Upper lobe of left lung (tissue), 4 donors: ENCODE measurements around the gene RPS6KL1.

Experiments
- EP300 ChIP-seq, 4 donors: sonication (generic); formaldehyde crosslinking; IDR thresholded peaks; one replicate each; pipeline ENCODE4 v1.5.1; 2017; ENCODE audit warnings: antibody characterized with exemption in 4 of 4, control low read depth in 2 of 4
- POLR2A ChIP-seq, 4 donors: fragments of 450-650 bp; IDR thresholded peaks; one replicate each; pipeline ENCODE4 v1.5.1; 2016 to 2017; ENCODE audit warnings: antibody characterized with exemption in 4 of 4, mild to moderate bottlenecking in 2 of 4
- POLR2AphosphoS5 ChIP-seq, 2 donors: sonication (generic); formaldehyde crosslinking; IDR thresholded peaks; one replicate each; pipeline ENCODE4 v1.5.1; 2017; ENCODE audit warnings: antibody characterized with exemption in 2 of 2
- TF ChIP-seq, protein P1 (sequence below), 6 experiments: fragments of 450-650 bp in 4 of 6; fragments of 200-600 bp in 2 of 6; sonication (generic) in 2 of 6; IDR thresholded peaks; one replicate each; pipeline ENCODE4 v1.5.1; 2016 to 2019; ENCODE audit warnings: antibody characterized with exemption in 6 of 6

DNA sequence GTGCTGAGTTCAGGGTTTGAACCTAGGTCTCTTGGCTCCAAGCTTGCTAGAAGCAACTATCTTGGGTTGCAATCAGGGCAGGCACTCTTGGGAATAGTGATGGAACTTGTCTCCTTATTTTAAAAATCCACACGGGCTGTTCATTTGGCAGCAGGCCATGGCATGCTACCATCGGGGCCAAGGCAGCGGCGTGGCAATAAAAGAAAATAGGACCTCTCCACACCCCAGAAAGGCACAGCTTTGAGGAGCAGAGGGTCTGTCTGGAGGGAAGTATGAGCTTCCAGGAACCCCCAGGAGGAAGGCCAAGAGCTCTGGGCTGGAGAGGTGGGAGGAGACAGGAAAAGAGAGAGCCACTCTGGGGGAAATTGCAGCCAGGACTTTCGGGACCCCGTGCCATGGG lies 15.3 kb downstream of the RPS6KL1 start:
- TF ChIP-seq, protein P1, sequence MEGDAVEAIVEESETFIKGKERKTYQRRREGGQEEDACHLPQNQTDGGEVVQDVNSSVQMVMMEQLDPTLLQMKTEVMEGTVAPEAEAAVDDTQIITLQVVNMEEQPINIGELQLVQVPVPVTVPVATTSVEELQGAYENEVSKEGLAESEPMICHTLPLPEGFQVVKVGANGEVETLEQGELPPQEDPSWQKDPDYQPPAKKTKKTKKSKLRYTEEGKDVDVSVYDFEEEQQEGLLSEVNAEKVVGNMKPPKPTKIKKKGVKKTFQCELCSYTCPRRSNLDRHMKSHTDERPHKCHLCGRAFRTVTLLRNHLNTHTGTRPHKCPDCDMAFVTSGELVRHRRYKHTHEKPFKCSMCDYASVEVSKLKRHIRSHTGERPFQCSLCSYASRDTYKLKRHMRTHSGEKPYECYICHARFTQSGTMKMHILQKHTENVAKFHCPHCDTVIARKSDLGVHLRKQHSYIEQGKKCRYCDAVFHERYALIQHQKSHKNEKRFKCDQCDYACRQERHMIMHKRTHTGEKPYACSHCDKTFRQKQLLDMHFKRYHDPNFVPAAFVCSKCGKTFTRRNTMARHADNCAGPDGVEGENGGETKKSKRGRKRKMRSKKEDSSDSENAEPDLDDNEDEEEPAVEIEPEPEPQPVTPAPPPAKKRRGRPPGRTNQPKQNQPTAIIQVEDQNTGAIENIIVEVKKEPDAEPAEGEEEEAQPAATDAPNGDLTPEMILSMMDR (IDR thresholded peaks at IDR 0.05) = no peak
- TF ChIP-seq POLR2AphosphoS5 (IDR thresholded peaks at IDR 0.05) (no peak), EP300 (IDR thresholded peaks at IDR 0.05) (no peak), POLR2A (IDR thresholded peaks at IDR 0.05) (no peak)
